ENCODE measurements around the gene HSF2. TPM values are rescaled to one million over a fixed set of nuclear protein-coding genes. Genes with fewer than 3 reads are reported as not detected.

The HSF2 gene
- total RNA-seq, 6 experiments from 2014 or later: 2.6 to 4.7 (median 3.3) TPM

GRCh38 chr6:122426597-122426996 is 27.1 kb downstream of the HSF2 start:
- Histone ChIP-seq H3K27me3 (no peaks in the 10 kb centered on the region), H3K27ac (no peak overlapping the region), H3K9me3 (no peaks in the 10 kb centered on the region), H3K4me1 (no peaks in the 10 kb centered on the region), H3K36me3 (peaks cover 0 to 23% (median 2%) of the 10 kb centered on the region in 4 donors), H3K4me3 (no peak overlapping the region)
- whole genome bisulfite sequencing (ENCODE audit: insufficient coverage, low coverage, low lambda C conversion rate, missing lambda C conversion rate): 90% methylated on average over 3 of the region's 3 CpGs
- no peak for DNase-seq
- TF ChIP-seq, protein P1, sequence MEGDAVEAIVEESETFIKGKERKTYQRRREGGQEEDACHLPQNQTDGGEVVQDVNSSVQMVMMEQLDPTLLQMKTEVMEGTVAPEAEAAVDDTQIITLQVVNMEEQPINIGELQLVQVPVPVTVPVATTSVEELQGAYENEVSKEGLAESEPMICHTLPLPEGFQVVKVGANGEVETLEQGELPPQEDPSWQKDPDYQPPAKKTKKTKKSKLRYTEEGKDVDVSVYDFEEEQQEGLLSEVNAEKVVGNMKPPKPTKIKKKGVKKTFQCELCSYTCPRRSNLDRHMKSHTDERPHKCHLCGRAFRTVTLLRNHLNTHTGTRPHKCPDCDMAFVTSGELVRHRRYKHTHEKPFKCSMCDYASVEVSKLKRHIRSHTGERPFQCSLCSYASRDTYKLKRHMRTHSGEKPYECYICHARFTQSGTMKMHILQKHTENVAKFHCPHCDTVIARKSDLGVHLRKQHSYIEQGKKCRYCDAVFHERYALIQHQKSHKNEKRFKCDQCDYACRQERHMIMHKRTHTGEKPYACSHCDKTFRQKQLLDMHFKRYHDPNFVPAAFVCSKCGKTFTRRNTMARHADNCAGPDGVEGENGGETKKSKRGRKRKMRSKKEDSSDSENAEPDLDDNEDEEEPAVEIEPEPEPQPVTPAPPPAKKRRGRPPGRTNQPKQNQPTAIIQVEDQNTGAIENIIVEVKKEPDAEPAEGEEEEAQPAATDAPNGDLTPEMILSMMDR (IDR thresholded peaks at IDR 0.05): no peak
- no peak for TF ChIP-seq POLR2A (IDR thresholded peaks at IDR 0.05)
- intact Hi-C loops (cut with DNase I): no loop called here
- ATAC-seq: no peak

- Histone ChIP-seq H3K4me3 (no peak overlapping the region), H3K27me3 (no peaks in the 10 kb centered on the region), H3K27ac (no peak overlapping the region), H3K4me1 (no peaks in the 10 kb centered on the region), H3K36me3 (peaks cover 0 to 15% (median 6%) of the 10 kb centered on the region in 4 donors), H3K9me3 (no peaks in the 10 kb centered on the region)
- TF ChIP-seq, protein P1 (IDR thresholded peaks at IDR 0.05): no peak
- TF ChIP-seq POLR2A (IDR thresholded peaks at IDR 0.05): no peak
- intact Hi-C loops (cut with DNase I): no loop called here
- 100% methylated on average over 1 of the region's 1 CpG for WGBS (ENCODE audit: insufficient coverage, low coverage, low lambda C conversion rate, missing lambda C conversion rate)
- ATAC-seq (no peak), DNase-seq (no peak)
Measured at GRCh38 chr6:122428781-122429180, 29.3 kb downstream of the HSF2 start.

- H3K27me3 ChIP-seq: no peaks in the 10 kb centered on the region
- no peak for DNase-seq
- peaks cover 0 to 13% (median 6%) of the 10 kb centered on the region in 4 donors for H3K36me3 ChIP-seq
- ATAC-seq: peak in 1 of 4 donors; percentile 47
- no peak overlapping the region for H3K4me3 ChIP-seq
- no peaks in the 10 kb centered on the region for H3K9me3 ChIP-seq
- H3K4me1 ChIP-seq: no peaks in the 10 kb centered on the region
- no peak for TF ChIP-seq POLR2A (IDR thresholded peaks at IDR 0.05)
- TF ChIP-seq, protein P1 (IDR thresholded peaks at IDR 0.05): no peak
- no peak overlapping the region for H3K27ac ChIP-seq
- intact Hi-C loops (cut with DNase I): no loop called here
Measured at GRCh38 chr6:122429323-122429722, 29.9 kb downstream of the HSF2 start.

GRCh38 chr6:122431780-122432179 is 32.3 kb downstream of the HSF2 start:
- no peak overlapping the region for H3K4me3 ChIP-seq
- no peak overlapping the region for H3K27ac ChIP-seq
- H3K36me3 ChIP-seq: peaks cover 0 to 12% (median 4%) of the 10 kb centered on the region in 4 donors
- no peaks in the 10 kb centered on the region for H3K27me3 ChIP-seq
- TF ChIP-seq, protein P1 (IDR thresholded peaks at IDR 0.05): no peak
- TF ChIP-seq POLR2A (IDR thresholded peaks at IDR 0.05): no peak
- ATAC-seq: no peak
- WGBS (ENCODE audit: insufficient coverage, low coverage, low lambda C conversion rate, missing lambda C conversion rate): 92% methylated on average over 4 of the region's 4 CpGs
- no peaks in the 10 kb centered on the region for H3K4me1 ChIP-seq
- DNase-seq: no peak
- no peaks in the 10 kb centered on the region for H3K9me3 ChIP-seq
- intact Hi-C loops (cut with DNase I): no loop called here

DNA sequence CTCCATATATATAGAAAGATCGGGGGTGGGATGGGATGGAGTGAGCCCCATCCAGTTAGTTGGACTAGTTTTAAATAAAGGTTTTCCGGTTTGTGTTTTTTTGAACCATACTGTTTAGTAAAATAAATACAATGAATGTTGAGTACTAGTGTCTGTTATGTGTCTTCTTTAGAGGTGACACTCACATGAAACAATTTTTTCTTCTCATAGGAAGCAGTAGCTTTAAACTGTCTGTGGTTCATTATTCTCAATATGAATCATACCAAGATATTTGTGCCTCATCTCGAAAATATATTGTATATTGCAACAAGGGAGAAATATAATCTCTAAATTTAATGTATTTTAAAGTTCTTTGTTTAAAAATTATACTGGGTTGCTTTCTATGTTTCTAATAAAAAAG is 33.4 kb downstream of the HSF2 start:
- Histone ChIP-seq H3K27ac (no peak overlapping the region), H3K4me3 (no peak overlapping the region), H3K4me1 (no peaks in the 10 kb centered on the region), H3K36me3 (peaks cover 0 to 9% (median 4%) of the 10 kb centered on the region in 4 donors), H3K27me3 (no peaks in the 10 kb centered on the region), H3K9me3 (no peaks in the 10 kb centered on the region)
- intact Hi-C loops (cut with DNase I): no loop called here
- TF ChIP-seq, protein P1 (IDR thresholded peaks at IDR 0.05): no peak
- TF ChIP-seq POLR2A (IDR thresholded peaks at IDR 0.05): no peak
- WGBS (ENCODE audit: insufficient coverage, low coverage, low lambda C conversion rate, missing lambda C conversion rate): 74% methylated on average over 3 of the region's 3 CpGs
- ATAC-seq (no peak), DNase-seq (no peak)
